HFFc6 (cell line): Measurements from ENCODE around the gene SLC45A1. TPM values are rescaled to one million over a fixed set of nuclear protein-coding genes. Genes with fewer than 3 reads are reported as not detected.

ENCODE experiments used
- DNase-seq: peaks from one replicate; pipeline ENCODE4 v3.0.0-alpha.2; 2018
- H3K27ac Mint-ChIP-seq: 2 replicates; pipeline ENCODE4 v1.8.0; 2020; ENCODE audit warnings: mild to moderate bottlenecking, mixed read lengths
- H3K27me3 Mint-ChIP-seq: 2 replicates; pipeline ENCODE4 v1.8.0; 2021; ENCODE audit warnings: mild to moderate bottlenecking, moderate library complexity, mixed read lengths; ENCODE audit not compliant: insufficient read depth
- H3K36me3 Mint-ChIP-seq: 2 replicates; pipeline ENCODE4 v1.8.0; 2021; ENCODE audit warnings: low read depth, mixed read lengths
- H3K4me1 Mint-ChIP-seq: 2 replicates; pipeline ENCODE4 v1.8.0; 2020; ENCODE audit warnings: low read depth, mixed read lengths
- H3K4me3 Mint-ChIP-seq: 2 replicates; pipeline ENCODE4 v1.8.0; 2020; ENCODE audit warnings: mild to moderate bottlenecking, moderate library complexity, mixed read lengths
- H3K9me3 Mint-ChIP-seq: 2 replicates; pipeline ENCODE4 v1.8.0; 2020; ENCODE audit warnings: mild to moderate bottlenecking, mixed read lengths
- CTCF ChIP-seq: fragments of 200-600 bp; sonication (generic); IDR thresholded peaks from 2 replicates; pipeline ENCODE4 v1.5.0; 2021; ENCODE audit warnings: antibody characterized with exemption, mild to moderate bottlenecking
- total RNA-seq, 6 experiments: library from RNA; stranded (reverse); fragmentation: NEBNext Ultra II Directional; extraction: Animal tissue kit (Norgen Biotek cat#: 25700); gene quantifications; 2 replicates in 1 of 6; 3 replicates in 5 of 6; pipeline ENCODE4 v1.2.3, GENCODE V29; 2021

The SLC45A1 gene
- total RNA-seq, 6 experiments from 2014 or later: 1.3 to 2.0 (median 1.6) TPM

GRCh38 chr1:8332806-8333205, 14.9 kb downstream of the SLC45A1 start:
- Mint-ChIP-seq H3K4me3 (no peak overlapping the region), H3K36me3 (peaks cover 8% of the 10 kb centered on the region; the same call in 1 of the 2 replicates), H3K27ac (no peak overlapping the region), H3K9me3 (peaks cover 5% of the 10 kb centered on the region), H3K4me1 (no peaks in the 10 kb centered on the region), H3K27me3 (peaks cover 15% of the 10 kb centered on the region)
- DNase-seq: no peak
- no peak for TF ChIP-seq CTCF

GRCh38 chr1:8333246-8333987, 15.5 kb downstream of the SLC45A1 start:
- Mint-ChIP-seq H3K27ac (no peak overlapping the region), H3K27me3 (peaks cover 15% of the 10 kb centered on the region), H3K4me1 (no peaks in the 10 kb centered on the region), H3K36me3 (peaks cover 8% of the 10 kb centered on the region; the same call in 1 of the 2 replicates), H3K4me3 (no peak overlapping the region), H3K9me3 (peaks cover 5% of the 10 kb centered on the region)
- no peak for DNase-seq
- TF ChIP-seq CTCF: no peak

GRCh38 chr1:8334106-8334851, 16.4 kb downstream of the SLC45A1 start:
- no peak for TF ChIP-seq CTCF
- Mint-ChIP-seq H3K27ac (no peak overlapping the region), H3K36me3 (peaks cover 8% of the 10 kb centered on the region; the same call in 1 of the 2 replicates), H3K4me1 (no peaks in the 10 kb centered on the region), H3K4me3 (no peak overlapping the region), H3K27me3 (peaks cover 13% of the 10 kb centered on the region), H3K9me3 (peaks cover 5% of the 10 kb centered on the region)
- no peak for DNase-seq

GRCh38 chr1:8335246-8335645, 17.3 kb downstream of the SLC45A1 start:
- DNase-seq: no peak
- Mint-ChIP-seq H3K27me3 (peaks cover 13% of the 10 kb centered on the region), H3K4me1 (no peaks in the 10 kb centered on the region), H3K9me3 (peaks cover 5% of the 10 kb centered on the region), H3K36me3 (peaks cover 8% of the 10 kb centered on the region; the same call in 1 of the 2 replicates), H3K27ac (no peak overlapping the region), H3K4me3 (no peak overlapping the region)
- TF ChIP-seq CTCF: no peak

GRCh38 chr1:8337776-8338525, 20.0 kb downstream of the SLC45A1 start:
- TF ChIP-seq CTCF: no peak
- H3K4me1 Mint-ChIP-seq: peaks cover 10% of the 10 kb centered on the region
- peaks cover 5% of the 10 kb centered on the region for H3K9me3 Mint-ChIP-seq

More at GRCh38 chr1:8337776-8338525, 20.0 kb downstream of the SLC45A1 start:
- H3K27ac Mint-ChIP-seq: no peak overlapping the region
- H3K4me3 Mint-ChIP-seq: no peak overlapping the region
- peaks cover 8% of the 10 kb centered on the region; the same call in 1 of the 2 replicates for H3K36me3 Mint-ChIP-seq
- H3K27me3 Mint-ChIP-seq: peaks cover 13% of the 10 kb centered on the region
- DNase-seq: no peak
